Progenitor cell of endocrine pancreas (in vitro differentiated cells): Measurements from ENCODE around the gene KRTAP10-3. TPM values are rescaled to one million over a fixed set of nuclear protein-coding genes. Genes with fewer than 3 reads are reported as not detected.

Source experiments
- DNase-seq: peaks from one replicate; pipeline ENCODE4 v3.0.0; 2021; ENCODE audit warnings: low spot score; ENCODE audit not compliant: unreplicated experiment
- H3K27ac Mint-ChIP-seq: 2 replicates; pipeline ENCODE4 v1.8.0; 2021; ENCODE audit warnings: mild to moderate bottlenecking, moderate library complexity, mixed read lengths
- H3K27me3 Mint-ChIP-seq: 2 replicates; pipeline ENCODE4 v1.8.0; 2021; ENCODE audit warnings: mixed read lengths
- H3K36me3 Mint-ChIP-seq: 2 replicates; pipeline ENCODE4 v1.8.0; 2022; ENCODE audit warnings: mixed read lengths; ENCODE audit not compliant: insufficient read depth
- H3K4me1 Mint-ChIP-seq: 2 replicates; pipeline ENCODE4 v1.8.0; 2021; ENCODE audit warnings: low read depth, mixed read lengths
- H3K4me3 Mint-ChIP-seq: 2 replicates; pipeline ENCODE4 v1.8.0; 2021; ENCODE audit warnings: low read depth, mild to moderate bottlenecking, moderate library complexity, mixed read lengths
- H3K9me3 Mint-ChIP-seq: 2 replicates; pipeline ENCODE4 v1.8.0; 2021; ENCODE audit warnings: low read depth, mixed read lengths
- CTCF ChIP-seq: fragments of 200-600 bp; sonication (generic); IDR thresholded peaks from one replicate; pipeline ENCODE4 v1.5.0; 2021; ENCODE audit warnings: antibody characterized with exemption, mild to moderate bottlenecking; ENCODE audit not compliant: unreplicated experiment
- long read RNA-seq: library from polyadenylated mRNA; unstranded; transcript quantifications from one replicate; pipeline ENCODE4 v2.0.0, GENCODE V29; 2020
- total RNA-seq: library from RNA; stranded (reverse); gene quantifications from 2 replicates; pipeline ENCODE4 v1.2.1, GENCODE V29; 2021

Gene KRTAP10-3
- not detected in 2 replicates for total RNA-seq
- long read RNA-seq = 0 reads

- no peaks in the 10 kb centered on the region for H3K36me3 Mint-ChIP-seq
- H3K9me3 Mint-ChIP-seq = peaks cover 10% of the 10 kb centered on the region
- H3K4me3 Mint-ChIP-seq = no peak within 1 kb of the TSS
- no peak for DNase-seq
- H3K4me1 Mint-ChIP-seq = peaks cover 3% of the 10 kb centered on the region
- no peak within 1 kb of the TSS for H3K27ac Mint-ChIP-seq
- peaks cover 12% of the 10 kb centered on the region for H3K27me3 Mint-ChIP-seq
- no peak for TF ChIP-seq CTCF
These were observed at the start of gene KRTAP10-3 for GRCh38 chr21:44558695-44559094. TSS of gene KRTAP10-3 (minus strand) at chr21:44558795. CDS start at chr21:44558715, 80 bp downstream.

GRCh38 chr21:44606495-44606894, 47.9 kb upstream of the KRTAP10-3 start:
- H3K4me3 Mint-ChIP-seq = no peak overlapping the region
- peaks cover 10% of the 10 kb centered on the region for H3K27me3 Mint-ChIP-seq
- H3K27ac Mint-ChIP-seq = no peak overlapping the region
- TF ChIP-seq CTCF = no peak
- no peaks in the 10 kb centered on the region for H3K4me1 Mint-ChIP-seq
- H3K9me3 Mint-ChIP-seq = peaks cover 29% of the 10 kb centered on the region
- no peaks in the 10 kb centered on the region for H3K36me3 Mint-ChIP-seq
- DNase-seq = no peak

GRCh38 chr21:44603911-44604310, 45.3 kb upstream of the KRTAP10-3 start:
- no peak for DNase-seq
- Mint-ChIP-seq H3K4me3 (no peak overlapping the region), H3K4me1 (no peaks in the 10 kb centered on the region), H3K27me3 (peaks cover 8% of the 10 kb centered on the region), H3K27ac (no peak overlapping the region), H3K36me3 (no peaks in the 10 kb centered on the region), H3K9me3 (peaks cover 11% of the 10 kb centered on the region)
- no peak for TF ChIP-seq CTCF

- DNase-seq = no peak
- TF ChIP-seq CTCF = no peak
These were observed 44.7 kb upstream of the KRTAP10-3 start for GRCh38 chr21:44603109-44603875.

GRCh38 chr21:44602463-44602850, 43.9 kb upstream of the KRTAP10-3 start:
- no peaks in the 10 kb centered on the region for H3K36me3 Mint-ChIP-seq
- H3K4me3 Mint-ChIP-seq = no peak overlapping the region
- no peak for DNase-seq
- H3K4me1 Mint-ChIP-seq = no peaks in the 10 kb centered on the region
- H3K9me3 Mint-ChIP-seq = peaks cover 14% of the 10 kb centered on the region
- no peak for TF ChIP-seq CTCF
- peaks cover 8% of the 10 kb centered on the region for H3K27me3 Mint-ChIP-seq
- no peak overlapping the region for H3K27ac Mint-ChIP-seq

More at GRCh38 chr21:44603109-44603875, 44.7 kb upstream of the KRTAP10-3 start:
- peaks cover 14% of the 10 kb centered on the region for H3K9me3 Mint-ChIP-seq
- H3K36me3 Mint-ChIP-seq = no peaks in the 10 kb centered on the region
- H3K27me3 Mint-ChIP-seq = peaks cover 8% of the 10 kb centered on the region
- H3K4me3 Mint-ChIP-seq = no peak overlapping the region
- H3K27ac Mint-ChIP-seq = no peak overlapping the region
- no peaks in the 10 kb centered on the region for H3K4me1 Mint-ChIP-seq
